Glutamatergic neuron (in vitro differentiated cells): Measurements from ENCODE around the gene EHD4. TPM values are rescaled to one million over a fixed set of nuclear protein-coding genes. Genes with fewer than 3 reads are reported as not detected.

Experiments used
- DNase-seq: peaks from one replicate; pipeline ENCODE4 v3.0.0; 2022
- H3K27ac Mint-ChIP-seq: one replicate; pipeline ENCODE4 v1.8.0; 2020; ENCODE audit warnings: mild to moderate bottlenecking, mixed read lengths, inconsistent platforms; ENCODE audit not compliant: unreplicated experiment
- H3K27me3 Mint-ChIP-seq: one replicate; pipeline ENCODE4 v1.8.0; 2020; ENCODE audit warnings: mild to moderate bottlenecking, moderate library complexity, mixed read lengths, inconsistent platforms; ENCODE audit not compliant: unreplicated experiment
- H3K36me3 Mint-ChIP-seq: one replicate; pipeline ENCODE4 v1.8.0; 2020; ENCODE audit warnings: mild to moderate bottlenecking, mixed read lengths, inconsistent platforms; ENCODE audit not compliant: unreplicated experiment
- H3K4me1 Mint-ChIP-seq: one replicate; pipeline ENCODE4 v1.8.0; 2020; ENCODE audit warnings: mild to moderate bottlenecking, low read depth, mixed read lengths, inconsistent platforms; ENCODE audit not compliant: unreplicated experiment
- H3K4me3 Mint-ChIP-seq: one replicate; pipeline ENCODE4 v1.8.0; 2020; ENCODE audit warnings: mild to moderate bottlenecking, mixed read lengths, inconsistent platforms; ENCODE audit not compliant: unreplicated experiment
- H3K9me3 Mint-ChIP-seq: one replicate; pipeline ENCODE4 v1.8.0; 2020; ENCODE audit warnings: mild to moderate bottlenecking, moderate library complexity, mixed read lengths, inconsistent platforms; ENCODE audit not compliant: unreplicated experiment
- total RNA-seq: library from RNA; stranded (reverse); fragmentation: NEBNext Ultra II Directional; extraction: Animal tissue kit (Norgen Biotek cat#: 25700); gene quantifications from one replicate; pipeline ENCODE4 v1.2.1, GENCODE V29; 2021; ENCODE audit not compliant: unreplicated experiment
- TF ChIP-seq, protein P1 (sequence below): fragments of 200-600 bp; sonication (generic); IDR thresholded peaks from one replicate; pipeline ENCODE4 v1.5.0; 2021; ENCODE audit not compliant: partially characterized antibody, unreplicated experiment

The EHD4 gene
- total RNA-seq, 1 donor from 2014 or later, result 4.0 TPM

DNA sequence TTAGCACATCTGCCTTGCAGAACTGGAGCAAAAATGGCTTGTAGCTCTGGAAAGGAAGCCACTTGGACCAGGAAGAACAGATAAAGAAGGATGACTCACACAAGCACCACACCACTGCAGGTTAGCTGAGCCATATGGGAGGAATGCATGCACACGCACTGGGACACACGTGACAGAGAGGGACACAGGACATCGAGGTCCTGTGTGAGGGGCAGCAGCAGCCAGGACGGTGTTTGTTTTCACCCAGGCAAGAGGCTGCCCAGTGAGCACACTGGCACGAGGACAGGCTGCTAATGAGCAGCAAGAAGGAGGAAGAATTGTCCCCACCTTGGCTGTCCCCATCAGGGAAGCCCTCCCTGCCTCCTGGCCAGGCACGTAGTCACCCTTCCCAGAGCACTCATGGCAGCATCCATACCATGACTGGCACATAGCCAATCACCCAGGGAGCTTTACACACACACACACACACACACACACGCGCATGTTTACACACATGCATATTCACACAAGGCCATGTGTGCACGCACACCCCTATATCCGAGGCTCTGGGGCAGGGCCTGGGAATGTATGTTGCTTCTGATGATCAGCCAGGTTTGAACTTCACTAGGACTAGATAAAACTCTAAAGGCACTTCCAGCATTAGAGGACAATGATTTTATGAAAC, 54.5 kb downstream of the EHD4 start:
- Mint-ChIP-seq H3K9me3 (no peaks in the 10 kb centered on the region), H3K36me3 (no peaks in the 10 kb centered on the region), H3K4me3 (no peak overlapping the region), H3K27ac (no peak overlapping the region), H3K27me3 (peaks cover 7% of the 10 kb centered on the region), H3K4me1 (peaks cover 24% of the 10 kb centered on the region)
- TF ChIP-seq, protein P1, sequence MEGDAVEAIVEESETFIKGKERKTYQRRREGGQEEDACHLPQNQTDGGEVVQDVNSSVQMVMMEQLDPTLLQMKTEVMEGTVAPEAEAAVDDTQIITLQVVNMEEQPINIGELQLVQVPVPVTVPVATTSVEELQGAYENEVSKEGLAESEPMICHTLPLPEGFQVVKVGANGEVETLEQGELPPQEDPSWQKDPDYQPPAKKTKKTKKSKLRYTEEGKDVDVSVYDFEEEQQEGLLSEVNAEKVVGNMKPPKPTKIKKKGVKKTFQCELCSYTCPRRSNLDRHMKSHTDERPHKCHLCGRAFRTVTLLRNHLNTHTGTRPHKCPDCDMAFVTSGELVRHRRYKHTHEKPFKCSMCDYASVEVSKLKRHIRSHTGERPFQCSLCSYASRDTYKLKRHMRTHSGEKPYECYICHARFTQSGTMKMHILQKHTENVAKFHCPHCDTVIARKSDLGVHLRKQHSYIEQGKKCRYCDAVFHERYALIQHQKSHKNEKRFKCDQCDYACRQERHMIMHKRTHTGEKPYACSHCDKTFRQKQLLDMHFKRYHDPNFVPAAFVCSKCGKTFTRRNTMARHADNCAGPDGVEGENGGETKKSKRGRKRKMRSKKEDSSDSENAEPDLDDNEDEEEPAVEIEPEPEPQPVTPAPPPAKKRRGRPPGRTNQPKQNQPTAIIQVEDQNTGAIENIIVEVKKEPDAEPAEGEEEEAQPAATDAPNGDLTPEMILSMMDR, result no peak
- DNase-seq, result no peak

DNA sequence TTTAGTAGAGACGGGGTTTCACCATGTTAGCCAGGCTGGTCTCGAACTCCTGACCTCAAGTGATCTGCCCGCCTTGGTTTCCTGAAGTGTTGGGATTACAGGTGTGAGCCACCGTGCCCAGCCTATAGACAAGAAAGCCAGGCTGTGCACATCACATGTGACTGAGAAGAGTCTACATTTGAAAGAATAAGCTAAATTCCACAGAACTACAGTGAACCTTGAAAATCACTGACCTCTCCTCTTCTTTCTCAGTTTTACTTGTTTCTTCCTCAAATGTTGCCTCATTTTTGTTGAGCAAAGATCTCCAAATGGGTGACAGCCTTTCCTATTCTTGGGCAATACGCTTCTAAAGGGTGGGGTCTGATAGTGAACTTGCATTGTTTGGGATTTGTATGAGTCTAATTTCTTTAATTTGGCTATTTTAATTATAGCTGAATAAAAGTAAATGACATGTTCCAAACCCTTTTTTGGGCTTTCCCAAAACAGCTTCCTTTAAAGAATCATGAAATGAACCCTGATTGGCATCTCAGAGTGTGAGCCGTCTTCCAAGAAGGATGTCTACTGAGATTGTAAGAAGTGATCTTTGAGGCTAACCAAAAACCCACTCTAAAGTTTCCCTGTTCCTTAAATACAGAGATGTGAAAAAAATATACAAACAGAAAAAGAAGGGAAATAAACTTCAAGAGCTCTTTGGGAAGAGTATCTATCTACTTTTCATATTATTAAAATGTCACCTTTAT, 56.9 kb downstream of the EHD4 start:
- H3K36me3 Mint-ChIP-seq, result no peaks in the 10 kb centered on the region
- H3K4me3 Mint-ChIP-seq, result no peak overlapping the region
- H3K27ac Mint-ChIP-seq, result no peak overlapping the region
- DNase-seq, result no peak
- H3K4me1 Mint-ChIP-seq, result peaks cover 15% of the 10 kb centered on the region
- TF ChIP-seq, protein P1, result no peak
- H3K9me3 Mint-ChIP-seq, result no peaks in the 10 kb centered on the region
- H3K27me3 Mint-ChIP-seq, result peaks cover 9% of the 10 kb centered on the region

DNA sequence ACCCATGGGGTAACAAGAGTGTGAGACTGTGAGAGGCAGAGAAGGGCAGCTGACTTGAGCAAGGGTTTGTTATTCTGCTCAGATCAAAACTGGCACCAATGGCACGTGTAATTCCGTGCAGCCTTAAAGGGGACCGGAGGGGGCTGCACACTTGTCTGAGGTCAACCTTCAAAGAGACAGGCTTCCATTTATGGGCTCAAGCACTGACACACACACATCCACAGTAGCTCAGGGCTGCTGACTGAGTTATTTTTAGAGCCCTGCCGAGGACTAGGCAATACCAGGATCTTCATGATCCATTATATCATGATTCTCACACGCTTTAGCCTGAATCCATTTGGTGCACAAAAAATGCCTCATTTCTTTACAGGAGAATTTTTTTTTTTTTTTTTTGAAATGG, 57.9 kb downstream of the EHD4 start:
- no peaks in the 10 kb centered on the region for H3K36me3 Mint-ChIP-seq
- H3K27me3 Mint-ChIP-seq, result peaks cover 5% of the 10 kb centered on the region
- DNase-seq, result no peak
- H3K9me3 Mint-ChIP-seq, result no peaks in the 10 kb centered on the region
- no peak overlapping the region for H3K27ac Mint-ChIP-seq
- no peak overlapping the region for H3K4me3 Mint-ChIP-seq
- TF ChIP-seq, protein P1, result no peak
- peaks cover 5% of the 10 kb centered on the region for H3K4me1 Mint-ChIP-seq

DNA sequence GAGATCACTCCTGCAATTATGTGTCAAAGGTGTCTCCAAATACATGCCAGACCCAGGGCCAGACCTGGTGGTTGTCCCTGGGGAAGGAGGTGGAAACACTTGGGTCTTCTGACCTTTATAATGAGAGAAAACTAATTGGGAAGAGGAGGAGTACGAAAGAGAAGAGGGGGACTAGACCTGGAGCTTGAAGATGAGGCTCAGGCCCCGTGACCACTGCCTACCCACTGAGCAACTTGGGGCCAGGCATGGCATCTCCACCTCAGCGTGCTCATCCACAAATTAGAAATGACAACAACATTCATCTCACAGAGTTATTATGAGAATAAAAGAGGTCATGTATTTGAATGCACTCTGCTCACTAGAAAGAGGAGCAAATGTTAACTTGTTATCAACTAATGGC, 59.1 kb downstream of the EHD4 start:
- Mint-ChIP-seq H3K36me3 (no peaks in the 10 kb centered on the region), H3K27ac (no peak overlapping the region), H3K4me3 (no peak overlapping the region), H3K4me1 (peaks cover 4% of the 10 kb centered on the region), H3K27me3 (peaks cover 5% of the 10 kb centered on the region), H3K9me3 (no peaks in the 10 kb centered on the region)
- DNase-seq, result no peak
- TF ChIP-seq, protein P1, result no peak

DNA sequence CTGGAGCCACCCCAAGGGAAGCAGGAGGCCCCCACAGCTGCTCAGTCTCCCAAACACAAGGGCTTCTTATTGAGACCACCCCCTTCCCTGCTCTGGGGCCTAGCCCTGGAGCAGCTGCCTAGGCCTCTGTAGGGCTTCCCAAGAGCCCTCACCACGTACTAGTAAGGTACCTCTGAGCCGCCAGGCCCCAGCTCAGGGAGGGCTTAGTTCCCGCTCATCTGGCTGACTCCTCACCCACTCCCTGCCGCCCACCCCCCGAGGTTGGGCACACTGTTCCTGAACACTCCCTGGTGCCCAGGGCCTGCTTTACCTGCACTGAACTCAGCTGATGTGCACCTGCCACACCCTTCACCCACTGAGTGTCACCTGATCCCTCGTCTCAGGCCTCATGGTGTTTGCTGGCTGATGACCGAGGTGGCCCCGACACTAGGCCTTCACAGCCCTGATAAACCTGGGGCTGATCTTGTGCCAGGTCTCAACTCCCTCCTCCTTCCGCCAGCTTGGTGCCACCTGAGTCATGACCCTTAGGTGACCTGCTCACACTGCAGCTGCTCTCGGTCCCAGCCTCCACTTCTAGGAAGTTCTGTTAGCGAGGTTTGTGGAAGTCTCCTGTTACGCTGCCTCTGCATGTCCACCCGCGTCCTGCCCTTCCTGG, 60.5 kb downstream of the EHD4 start:
- Mint-ChIP-seq H3K4me1 (peaks cover 4% of the 10 kb centered on the region), H3K36me3 (no peaks in the 10 kb centered on the region), H3K9me3 (no peaks in the 10 kb centered on the region), H3K27ac (no peak overlapping the region), H3K27me3 (peaks cover 2% of the 10 kb centered on the region), H3K4me3 (no peak overlapping the region)
- DNase-seq, result no peak
- TF ChIP-seq, protein P1, result no peak
